ELF-1 (cell line): Measurements from ENCODE around the gene GDPD4.
A peak's percentile ranks its signal among the peaks of the same experiment; 100 is the strongest.

Experiments
- DNase-seq: peaks from one replicate; pipeline ENCODE4 v3.0.0-alpha.2; 2016; ENCODE audit warnings: low read depth, low spot score

GDPD4 gene

DNA sequence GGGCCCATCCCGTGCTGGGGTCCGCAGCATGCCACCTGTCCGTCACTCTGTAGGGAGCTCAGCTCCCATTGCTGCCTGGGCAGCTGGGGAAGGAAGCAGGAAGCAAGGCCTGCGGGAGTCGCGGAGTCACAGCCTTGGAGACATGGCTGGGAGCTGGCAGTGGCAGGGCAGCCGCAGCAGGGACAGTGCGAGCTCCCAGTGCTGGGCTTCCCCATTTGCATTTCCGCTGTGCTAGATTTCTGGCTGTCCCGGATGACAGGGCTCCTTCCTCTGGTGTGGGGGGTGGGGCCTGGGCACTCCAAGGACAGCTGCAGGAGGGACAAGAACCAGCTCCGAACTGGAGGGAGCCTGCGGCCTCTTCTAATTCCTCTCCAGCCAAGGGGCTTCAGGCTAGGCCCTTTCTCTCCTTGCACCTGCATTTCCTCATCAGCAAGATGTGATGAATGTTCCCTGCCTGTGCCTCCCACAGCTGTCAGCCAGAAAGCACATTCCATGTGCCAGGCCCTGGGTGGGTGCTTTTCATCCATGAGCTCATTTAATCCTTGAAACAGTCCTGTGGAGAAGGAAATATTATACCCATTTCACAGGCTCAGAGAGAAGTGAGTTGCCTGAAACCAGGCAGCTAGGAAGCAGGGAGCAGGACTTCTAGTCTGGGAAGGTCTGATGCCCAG, 125.5 kb downstream of the GDPD4 start:
- DNase-seq = peak; percentile 81

DNA sequence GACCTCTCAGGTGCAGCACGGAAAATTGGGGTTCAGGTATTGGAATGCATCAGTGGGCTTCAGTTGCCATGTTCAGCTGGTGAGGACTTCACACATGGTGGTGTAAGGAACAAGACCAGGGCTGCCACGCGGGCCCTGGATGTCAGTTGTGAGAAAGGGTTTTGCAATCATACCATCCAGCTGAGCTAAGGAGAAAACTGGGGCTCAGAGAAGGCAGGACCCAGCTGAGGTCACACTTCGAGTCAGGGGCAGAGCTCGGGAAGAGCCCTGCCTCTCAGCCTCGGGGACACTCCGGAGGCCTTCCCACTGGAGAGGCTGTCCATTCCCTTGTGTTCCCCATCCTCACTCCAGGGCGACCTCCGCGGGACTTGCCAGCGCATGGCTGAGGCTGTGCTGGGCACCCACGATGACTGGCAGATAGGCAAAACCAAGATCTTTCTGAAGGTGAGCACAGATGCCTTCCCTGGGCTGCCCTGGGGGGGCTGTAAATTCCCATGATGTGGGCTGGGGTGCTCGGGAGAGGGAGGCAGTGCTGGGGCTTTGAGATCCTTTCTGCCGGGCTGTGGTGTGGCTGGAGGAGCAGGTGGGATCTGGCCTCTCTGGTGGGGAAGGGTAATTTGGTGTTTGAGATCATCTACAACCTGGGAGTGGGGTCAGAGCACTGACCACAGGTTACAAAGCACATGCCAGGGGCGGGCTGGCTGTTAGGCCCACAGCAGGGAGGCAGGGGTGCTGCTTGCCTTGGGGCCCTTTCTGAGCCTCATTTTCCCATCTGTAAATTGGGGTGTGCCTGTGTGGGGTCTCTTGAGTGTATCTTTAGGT, 126.3 kb downstream of the GDPD4 start:
- DNase-seq = peak; percentile 23

DNA sequence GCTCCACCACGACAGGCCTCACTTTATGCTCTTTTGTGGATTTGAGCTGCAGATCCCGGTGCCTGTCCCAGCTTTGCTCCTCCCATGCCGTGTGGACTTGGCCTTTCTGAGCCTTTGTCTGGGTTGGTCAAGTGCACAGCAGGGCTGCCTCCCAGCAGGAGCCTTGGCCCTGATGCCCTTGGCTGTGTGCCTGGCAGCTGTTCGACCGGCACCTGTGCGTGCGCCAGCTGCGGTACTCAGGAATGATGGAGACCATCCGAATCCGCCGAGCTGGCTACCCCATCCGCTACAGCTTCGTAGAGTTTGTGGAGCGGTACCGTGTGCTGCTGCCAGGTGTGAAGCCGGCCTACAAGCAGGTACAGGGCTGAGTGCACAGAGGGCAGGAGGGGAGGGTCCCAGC, 126.9 kb downstream of the GDPD4 start:
- DNase-seq = no peak

DNA sequence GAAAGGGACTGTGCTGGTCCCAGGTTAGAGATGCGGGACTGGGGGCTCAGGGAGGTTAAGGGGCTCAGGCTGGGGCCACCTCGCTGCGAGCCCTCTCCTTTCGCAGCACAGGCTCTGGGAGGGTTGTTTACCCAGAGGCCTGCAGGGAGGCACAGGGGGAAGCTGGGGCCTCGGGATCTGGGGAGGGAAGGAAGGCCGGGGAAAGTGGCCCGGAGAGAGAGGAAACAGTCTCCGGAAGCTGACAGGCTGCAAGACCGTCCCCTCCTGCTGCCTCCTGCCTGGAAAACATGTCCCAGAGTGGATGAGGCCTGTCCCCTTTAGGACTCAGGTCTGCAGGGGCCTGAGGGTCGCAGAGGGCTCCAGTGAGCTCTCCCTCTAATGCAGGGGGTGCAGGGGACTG, 128.0 kb downstream of the GDPD4 start:
- no peak for DNase-seq

DNA sequence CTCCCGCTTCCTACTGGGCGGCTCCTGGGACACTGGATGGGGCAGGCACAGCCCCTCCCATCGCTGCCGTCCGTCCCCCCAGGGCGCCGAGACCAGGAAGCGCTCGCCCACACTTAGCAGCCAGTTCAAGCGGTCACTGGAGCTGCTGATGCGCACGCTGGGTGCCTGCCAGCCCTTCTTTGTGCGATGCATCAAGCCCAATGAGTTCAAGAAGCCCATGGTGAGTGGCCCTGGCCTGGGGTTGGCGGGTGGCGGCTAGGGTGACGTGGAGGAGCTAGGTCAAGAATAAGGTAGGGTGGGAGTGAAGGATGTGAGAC, 128.9 kb downstream of the GDPD4 start:
- no peak for DNase-seq

DNA sequence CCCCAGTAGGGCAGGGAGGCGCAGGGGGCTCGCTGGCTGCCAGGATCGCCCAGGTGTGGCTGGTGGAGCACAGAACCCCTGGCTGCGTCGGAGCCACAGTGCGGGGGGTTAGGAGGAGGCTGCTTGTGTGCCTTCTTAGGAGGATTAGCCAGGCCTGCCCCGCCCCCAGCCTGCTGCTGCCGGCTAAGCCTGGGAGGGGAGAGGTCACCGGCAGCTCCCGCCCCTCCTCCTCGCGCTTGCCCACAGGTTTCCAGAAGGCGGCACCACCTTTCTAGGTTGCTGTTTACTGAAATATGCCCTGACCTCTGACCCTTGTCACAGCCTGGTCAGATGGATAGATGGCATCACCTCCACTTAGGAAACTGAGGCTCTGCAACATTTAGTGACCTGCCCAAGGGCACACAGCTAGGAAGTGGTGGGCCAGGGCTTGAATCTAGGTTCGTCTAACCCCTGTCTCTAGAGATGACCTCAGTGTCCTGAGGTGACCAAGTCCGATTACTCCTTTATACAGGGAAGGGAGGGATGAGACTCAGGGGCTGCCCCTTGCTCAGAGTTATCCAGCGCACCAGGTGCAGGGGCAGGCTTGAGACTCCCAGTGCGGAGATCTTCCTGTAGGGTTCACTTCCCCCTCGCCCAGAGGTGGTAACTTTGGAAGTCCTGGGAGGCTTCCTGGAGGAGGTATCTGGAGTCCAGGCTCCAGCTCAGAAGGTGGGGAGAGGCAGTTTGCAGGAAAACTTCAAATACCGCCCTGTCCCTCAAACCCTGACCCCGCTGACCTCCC, 129.4 kb downstream of the GDPD4 start:
- DNase-seq = peak; percentile 91

DNA sequence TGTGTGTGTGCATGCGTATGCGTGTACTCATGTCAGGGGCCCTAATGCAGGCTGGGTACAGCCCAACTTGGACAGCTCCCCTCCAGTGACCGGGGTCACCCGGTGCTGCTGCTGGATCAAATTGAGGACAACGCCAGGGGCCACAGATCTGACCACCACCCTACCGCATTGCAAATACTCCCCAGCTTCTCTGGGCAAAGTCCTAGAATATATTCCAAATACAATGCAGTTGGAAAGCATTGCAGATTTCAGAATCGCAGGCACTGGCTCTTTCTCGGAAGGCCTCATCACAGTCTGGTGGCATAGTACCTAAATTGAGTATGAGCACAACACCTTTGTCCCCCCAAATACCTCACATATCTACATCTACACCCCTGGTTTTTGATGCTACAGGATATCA, 130.2 kb downstream of the GDPD4 start:
- no peak for DNase-seq

DNA sequence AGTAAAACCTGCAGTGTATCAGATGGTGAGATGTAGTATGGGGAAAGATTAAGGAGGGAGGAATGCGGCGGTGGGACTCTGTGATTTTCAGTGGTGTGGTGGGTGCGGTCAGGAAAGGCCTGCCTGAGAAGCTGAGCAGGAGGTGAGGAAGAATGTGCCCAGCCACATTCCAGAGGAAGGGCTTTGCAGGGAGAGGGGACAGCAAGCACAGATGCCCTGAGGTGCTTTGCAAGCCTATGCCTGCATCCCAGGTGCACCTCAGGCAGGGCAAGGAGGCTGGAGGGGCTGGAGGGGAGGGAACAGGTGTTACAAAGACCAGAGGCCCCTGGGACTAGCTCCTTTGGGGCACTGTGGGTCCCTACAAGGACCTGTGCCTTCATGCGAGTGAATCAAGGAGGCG, 131.4 kb downstream of the GDPD4 start:
- DNase-seq = peak; percentile 97

DNA sequence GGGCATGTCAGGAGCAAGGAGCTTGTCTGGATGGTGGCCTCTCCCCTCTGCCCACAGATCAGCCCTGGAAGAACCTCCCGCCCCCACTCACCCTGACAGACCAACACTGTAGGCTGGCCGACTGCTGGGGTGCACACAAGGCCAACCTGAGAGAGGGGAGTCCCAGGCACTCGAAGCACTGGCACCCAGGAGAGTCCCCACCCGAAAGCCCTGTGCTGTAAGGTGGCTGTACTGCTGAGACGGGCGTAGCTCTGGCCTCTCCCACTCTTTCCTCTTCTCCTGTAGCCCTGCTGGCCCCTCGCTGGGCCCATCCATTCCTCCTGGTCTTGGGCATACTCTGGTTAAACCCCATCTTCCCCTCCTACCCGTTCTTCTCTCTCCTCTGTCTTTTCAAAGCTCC, 133.7 kb downstream of the GDPD4 start:
- DNase-seq = no peak

DNA sequence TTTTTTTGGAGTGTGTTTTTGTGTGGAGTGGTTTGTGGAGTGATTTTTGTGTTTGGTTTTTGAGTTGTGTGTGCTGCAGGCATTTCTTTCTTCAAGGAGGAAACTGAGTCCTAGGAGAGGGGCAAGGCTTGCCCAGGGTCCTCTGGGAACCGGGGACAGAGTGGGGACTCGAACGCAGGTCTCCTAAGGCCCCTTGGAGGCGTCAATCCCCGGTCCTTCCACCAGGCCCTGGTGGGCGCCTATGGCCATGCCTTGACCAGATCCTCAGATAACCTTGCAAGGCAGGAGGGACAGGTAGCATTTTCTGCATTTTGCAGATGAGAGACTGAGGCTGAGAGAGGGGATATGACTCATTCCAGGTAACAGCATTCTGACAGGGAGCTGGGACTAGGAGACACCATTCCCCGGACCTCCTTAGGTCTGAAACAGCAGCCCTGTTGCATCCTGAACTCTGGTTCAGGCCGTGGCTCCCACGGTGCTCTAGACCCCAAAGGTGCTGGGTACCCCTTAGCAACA, 134.3 kb downstream of the GDPD4 start:
- DNase-seq = no peak
